Measurements from ENCODE around the gene DNAH10.
"Not testable (repeated sequence)": the region's sequence is repeated elsewhere in the genome, so short reads cannot be mapped to it uniquely, and the experiment has no call there.

Gene DNAH10

DNA sequence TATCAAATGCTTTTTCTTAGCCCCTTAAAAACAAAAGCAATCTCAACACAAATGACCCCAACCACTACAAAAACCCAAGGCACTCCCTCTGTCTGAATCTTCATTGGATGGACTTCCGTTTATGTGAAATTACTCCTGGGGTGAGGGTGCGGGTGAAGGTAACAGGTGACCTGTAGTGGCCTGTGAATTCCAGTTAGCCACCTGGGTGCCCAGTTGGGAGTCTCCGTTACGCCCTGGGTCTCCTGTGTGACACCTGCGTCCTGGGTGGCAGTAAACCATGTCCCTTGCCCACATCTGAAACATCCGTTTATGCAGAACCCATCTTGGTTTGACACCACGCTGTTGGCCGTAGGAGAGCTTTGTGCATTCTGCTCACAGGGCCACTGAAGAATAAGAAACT lies 148.0 kb downstream of the DNAH10 start:
- TF ChIP-seq, protein P1, sequence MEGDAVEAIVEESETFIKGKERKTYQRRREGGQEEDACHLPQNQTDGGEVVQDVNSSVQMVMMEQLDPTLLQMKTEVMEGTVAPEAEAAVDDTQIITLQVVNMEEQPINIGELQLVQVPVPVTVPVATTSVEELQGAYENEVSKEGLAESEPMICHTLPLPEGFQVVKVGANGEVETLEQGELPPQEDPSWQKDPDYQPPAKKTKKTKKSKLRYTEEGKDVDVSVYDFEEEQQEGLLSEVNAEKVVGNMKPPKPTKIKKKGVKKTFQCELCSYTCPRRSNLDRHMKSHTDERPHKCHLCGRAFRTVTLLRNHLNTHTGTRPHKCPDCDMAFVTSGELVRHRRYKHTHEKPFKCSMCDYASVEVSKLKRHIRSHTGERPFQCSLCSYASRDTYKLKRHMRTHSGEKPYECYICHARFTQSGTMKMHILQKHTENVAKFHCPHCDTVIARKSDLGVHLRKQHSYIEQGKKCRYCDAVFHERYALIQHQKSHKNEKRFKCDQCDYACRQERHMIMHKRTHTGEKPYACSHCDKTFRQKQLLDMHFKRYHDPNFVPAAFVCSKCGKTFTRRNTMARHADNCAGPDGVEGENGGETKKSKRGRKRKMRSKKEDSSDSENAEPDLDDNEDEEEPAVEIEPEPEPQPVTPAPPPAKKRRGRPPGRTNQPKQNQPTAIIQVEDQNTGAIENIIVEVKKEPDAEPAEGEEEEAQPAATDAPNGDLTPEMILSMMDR (IDR thresholded peaks at IDR 0.05; ENCODE audit: insufficient read depth, low read depth, low read length, missing control alignments) = no peak
- DNase-seq (ENCODE audit: low read depth) = no peak
- H3K4me3 ChIP-seq (ENCODE audit: low read length) = no peak overlapping the region

DNA sequence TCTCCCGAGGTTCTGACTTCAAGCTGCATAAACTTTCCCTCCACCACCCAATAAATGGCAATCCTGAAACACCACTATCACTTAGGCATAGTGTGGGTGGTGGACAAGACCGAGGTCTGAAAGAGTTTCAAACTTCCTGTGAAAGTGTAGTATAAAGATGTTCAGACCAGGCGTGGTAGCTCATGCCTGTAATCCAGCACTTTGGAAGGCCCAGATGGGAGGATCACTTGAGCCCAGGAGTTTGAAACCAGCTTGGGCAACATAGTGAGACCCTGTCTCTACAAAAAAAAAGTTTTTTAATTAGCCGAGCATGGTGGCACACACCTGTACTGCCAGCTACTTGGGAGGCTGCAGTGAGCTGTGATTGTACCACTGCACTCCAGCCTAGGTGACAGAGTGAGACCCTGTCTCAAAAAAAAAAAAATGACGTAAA lies 148.7 kb downstream of the DNAH10 start:
- DNase-seq (ENCODE audit: low read depth) = no peak
- no peak overlapping the region for H3K4me3 ChIP-seq (ENCODE audit: low read length)
- TF ChIP-seq, protein P1 (IDR thresholded peaks at IDR 0.05; ENCODE audit: insufficient read depth, low read depth, low read length, missing control alignments) = no peak

DNA sequence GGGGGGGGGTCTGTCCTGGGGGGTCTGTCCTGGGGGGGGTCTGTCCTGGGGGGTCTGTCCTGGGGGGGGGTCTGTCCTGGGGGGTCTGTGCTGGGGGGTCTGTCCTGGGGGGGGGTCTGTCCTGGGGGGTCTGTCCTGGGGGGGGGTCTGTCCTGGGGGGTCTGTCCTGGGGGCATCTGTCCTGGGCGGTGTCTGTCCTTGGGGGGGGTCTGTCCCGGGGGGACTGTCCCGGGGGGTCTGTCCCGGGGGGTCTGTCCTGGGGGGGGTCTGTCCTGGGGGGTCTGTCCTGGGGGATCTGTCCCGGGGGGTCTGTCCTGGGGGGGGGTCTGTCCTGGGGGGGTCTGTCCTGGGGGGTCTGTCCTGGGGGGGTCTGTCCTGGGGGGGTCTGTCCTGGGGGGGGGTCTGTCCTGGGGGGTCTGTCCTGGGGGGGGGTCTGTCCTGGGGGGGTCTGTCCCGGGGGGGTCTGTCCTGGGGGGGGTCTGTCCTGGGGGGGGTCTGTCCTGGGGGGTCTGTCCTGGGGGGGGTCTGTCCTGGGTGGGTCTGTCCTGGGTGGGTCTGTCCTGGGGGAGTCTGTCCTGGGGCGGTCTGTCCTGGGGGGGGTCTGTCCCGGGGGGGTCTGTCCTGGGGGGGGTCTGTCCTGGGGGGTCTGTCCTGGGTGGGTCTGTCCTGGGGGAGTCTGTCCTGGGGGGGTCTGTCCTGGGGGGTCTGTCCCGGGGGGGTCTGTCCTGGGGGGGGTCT lies 149.7 kb downstream of the DNAH10 start:
- DNase-seq (ENCODE audit: low read depth); H3K4me3 ChIP-seq (ENCODE audit: low read length): not testable (repeated sequence)

DNA sequence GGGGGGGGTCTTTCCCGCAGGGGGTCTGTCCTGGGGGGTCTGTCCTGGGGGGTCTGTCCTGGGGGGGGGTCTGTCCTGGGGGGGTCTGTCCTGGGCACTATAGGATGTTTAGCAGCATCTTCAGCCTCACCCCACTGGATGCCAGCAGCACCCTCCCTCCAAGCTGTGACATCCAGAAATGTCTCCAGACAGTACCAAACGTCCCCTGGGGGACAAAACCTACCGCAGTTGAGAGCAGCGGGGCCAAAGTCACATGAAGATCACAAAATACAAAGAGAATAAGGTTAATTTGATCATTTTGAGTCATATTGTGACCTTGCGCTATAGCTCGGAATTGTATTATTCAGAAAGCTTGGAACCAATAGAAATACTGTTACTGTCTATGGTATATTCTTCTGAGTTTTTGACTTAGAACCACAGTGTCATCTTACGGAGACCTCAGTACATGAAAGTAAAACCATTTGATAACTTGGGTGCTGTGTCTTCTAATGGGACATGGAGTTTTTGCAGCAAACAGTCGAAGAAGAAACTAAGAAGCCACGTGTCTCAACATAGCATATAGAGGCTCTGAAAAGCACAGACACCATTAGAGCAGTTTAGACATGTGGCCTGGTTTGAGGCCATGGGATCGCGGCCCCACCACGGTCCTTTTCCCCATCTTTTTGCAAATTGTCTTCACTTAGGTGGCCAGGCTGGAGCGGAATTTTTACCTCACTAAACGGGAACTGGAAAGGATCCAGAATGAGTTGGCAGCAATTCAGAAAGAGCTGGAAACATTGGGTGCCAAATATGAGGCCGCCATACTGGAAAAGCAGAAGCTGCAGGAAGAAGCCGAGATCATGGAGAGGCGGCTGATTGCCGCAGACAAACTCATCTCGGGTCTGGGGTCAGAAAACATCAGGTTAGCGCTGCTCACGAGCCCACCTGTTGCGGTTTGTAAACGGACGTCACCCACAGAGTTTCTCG lies 150.6 kb downstream of the DNAH10 start:
- DNase-seq (ENCODE audit: low read depth) = no peak
- TF ChIP-seq, protein P1 (IDR thresholded peaks at IDR 0.05; ENCODE audit: insufficient read depth, low read depth, low read length, missing control alignments) = no peak
- no peak overlapping the region for H3K4me3 ChIP-seq (ENCODE audit: low read length)

DNA sequence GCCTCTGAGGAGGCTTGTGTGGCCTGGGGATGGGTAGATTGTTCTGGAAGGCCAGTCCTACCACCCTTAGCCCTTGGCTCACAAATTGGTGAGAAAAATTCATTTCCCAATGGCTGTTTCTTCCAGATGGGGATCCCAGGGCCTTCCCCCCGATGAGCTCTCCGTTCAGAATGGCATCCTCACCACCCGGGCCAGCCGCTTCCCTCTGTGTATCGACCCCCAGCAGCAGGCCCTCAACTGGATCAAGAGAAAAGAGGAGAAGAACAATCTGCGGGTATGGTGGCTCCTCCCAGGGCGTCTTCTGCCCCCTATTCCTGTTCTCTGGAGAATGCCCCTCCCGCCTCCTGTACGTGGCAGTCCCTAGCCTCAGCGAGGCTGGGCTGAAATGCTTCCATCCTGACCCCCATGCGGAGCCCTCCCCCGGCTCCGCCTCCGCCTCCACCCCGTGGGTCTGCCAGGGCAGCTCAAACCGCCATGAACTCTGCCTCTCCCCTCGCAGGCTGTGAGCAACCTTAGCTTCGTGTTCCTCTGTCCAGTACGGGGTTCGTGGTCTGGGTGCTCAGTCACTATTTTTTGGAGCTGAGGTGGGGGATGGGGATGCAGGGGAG lies 152.7 kb downstream of the DNAH10 start:
- DNase-seq (ENCODE audit: low read depth) = no peak
- TF ChIP-seq, protein P1 (IDR thresholded peaks at IDR 0.05; ENCODE audit: insufficient read depth, low read depth, low read length, missing control alignments) = no peak
- no peak overlapping the region for H3K4me3 ChIP-seq (ENCODE audit: low read length)

DNA sequence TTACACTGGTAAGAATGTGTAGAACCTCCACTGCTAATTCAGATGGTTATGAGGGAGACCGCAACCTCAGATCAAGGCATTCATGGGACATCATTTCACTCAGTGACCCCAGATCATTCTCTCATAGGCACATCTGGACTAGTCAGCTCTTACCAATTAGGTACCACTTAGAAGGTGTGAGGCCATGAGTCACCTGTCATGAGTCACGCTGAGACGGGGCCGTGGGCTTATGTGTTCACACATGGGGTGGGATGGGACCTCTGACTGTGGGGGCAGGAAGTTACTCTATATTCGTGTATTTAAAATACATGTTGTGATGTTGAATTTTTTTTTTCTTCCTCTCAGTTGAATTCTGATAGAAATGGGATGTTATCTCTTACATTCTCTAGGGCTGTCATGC lies 154.6 kb downstream of the DNAH10 start:
- TF ChIP-seq, protein P1 (IDR thresholded peaks at IDR 0.05; ENCODE audit: insufficient read depth, low read depth, low read length, missing control alignments) = no peak
- DNase-seq (ENCODE audit: low read depth) = peak; percentile 83
- H3K4me3 ChIP-seq (ENCODE audit: low read length) = no peak overlapping the region

DNA sequence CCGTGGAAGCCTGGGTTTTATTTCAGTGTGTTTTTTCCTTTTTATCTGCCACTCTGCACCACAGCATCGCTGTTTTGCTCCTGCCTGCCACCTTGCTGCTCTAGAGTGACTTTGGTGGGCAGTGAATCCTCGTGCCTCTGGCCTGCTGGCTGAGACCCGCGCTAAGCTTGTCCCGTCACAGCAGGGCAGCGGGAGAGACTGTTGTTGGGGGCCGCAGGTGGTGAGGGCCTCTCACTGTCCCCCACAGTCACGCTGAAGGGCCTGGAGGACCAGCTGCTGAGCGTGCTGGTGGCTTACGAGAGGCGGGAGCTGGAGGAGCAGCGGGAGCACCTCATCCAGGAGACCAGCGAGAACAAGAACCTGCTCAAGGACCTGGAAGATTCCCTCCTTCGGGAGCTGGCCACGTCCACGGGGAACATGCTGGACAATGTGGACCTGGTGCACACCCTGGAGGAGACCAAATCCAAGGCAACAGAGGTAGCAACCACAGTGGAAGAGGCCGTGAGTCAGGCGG lies 155.3 kb downstream of the DNAH10 start:
- TF ChIP-seq, protein P1 (IDR thresholded peaks at IDR 0.05; ENCODE audit: insufficient read depth, low read depth, low read length, missing control alignments) = no peak
- no peak for DNase-seq (ENCODE audit: low read depth)
- no peak overlapping the region for H3K4me3 ChIP-seq (ENCODE audit: low read length)
